ENCODE measurements around the gene FOXL2NB.

The FOXL2NB gene

GRCh38 chr3:138995706-138996105 is 48.7 kb downstream of the FOXL2NB start:
- DNase-seq (ENCODE audit: low read depth in 2 of 2), result no peak

All from stimulated activated CD4-positive, alpha-beta T cell treated with anti-CD3 and anti-CD28 coated beads, Interleukin-15, amount 100 ng/mL, for 48 hours (primary cell).